H1 (cell line): Measurements from ENCODE around the gene SMU1.

Source experiments
- ATF3 ChIP-seq: IDR thresholded peaks from 2 replicates; pipeline ENCODE4 v1.6.1; 2011; ENCODE audit warnings: low read depth, mild to moderate bottlenecking, low read length; ENCODE audit not compliant: insufficient read depth
- CTCF ChIP-seq, 3 experiments: IDR thresholded peaks; 1 replicate in 2 of 3; 2 replicates in 1 of 3; pipeline versions ENCODE4 v1.5.1 to v1.6.1; 2011; ENCODE audit warnings: low read length in 3 of 3, mild to moderate bottlenecking in 3 of 3, inconsistent platforms in 2 of 3, low read depth in 1 of 3, moderate library complexity in 1 of 3; ENCODE audit not compliant: insufficient read depth in 1 of 3; ENCODE audit errors: control extremely low read depth in 1 of 3

- TF ChIP-seq ATF3 (no peak), CTCF (IDR thresholded peaks at IDR 0.05; ENCODE audit: control extremely low read depth in 1 of 3, insufficient read depth in 1 of 3, low read depth in 1 of 3, low read length in 3 of 3) (no peak)
Observed at GRCh38 chr9:33107762-33108161, 31.3 kb upstream of the SMU1 start.
